AG09319 (cell line): Measurements from ENCODE around the gene SPAAR.

Experiments
- DNase-seq: peaks from one replicate; pipeline ENCODE4 v3.0.0-alpha.2; 2010; ENCODE audit warnings: low read depth; ENCODE audit errors: extremely low read depth
- TF ChIP-seq, protein P1 (sequence below): IDR thresholded peaks from 2 replicates; pipeline ENCODE4 v1.5.1; 2011; ENCODE audit warnings: low read depth, mild to moderate bottlenecking, inconsistent platforms, low read length, moderate library complexity

Gene SPAAR

GRCh38 chr9:35918780-35919179 lies 9.5 kb downstream of the SPAAR start:
- TF ChIP-seq, protein P1, sequence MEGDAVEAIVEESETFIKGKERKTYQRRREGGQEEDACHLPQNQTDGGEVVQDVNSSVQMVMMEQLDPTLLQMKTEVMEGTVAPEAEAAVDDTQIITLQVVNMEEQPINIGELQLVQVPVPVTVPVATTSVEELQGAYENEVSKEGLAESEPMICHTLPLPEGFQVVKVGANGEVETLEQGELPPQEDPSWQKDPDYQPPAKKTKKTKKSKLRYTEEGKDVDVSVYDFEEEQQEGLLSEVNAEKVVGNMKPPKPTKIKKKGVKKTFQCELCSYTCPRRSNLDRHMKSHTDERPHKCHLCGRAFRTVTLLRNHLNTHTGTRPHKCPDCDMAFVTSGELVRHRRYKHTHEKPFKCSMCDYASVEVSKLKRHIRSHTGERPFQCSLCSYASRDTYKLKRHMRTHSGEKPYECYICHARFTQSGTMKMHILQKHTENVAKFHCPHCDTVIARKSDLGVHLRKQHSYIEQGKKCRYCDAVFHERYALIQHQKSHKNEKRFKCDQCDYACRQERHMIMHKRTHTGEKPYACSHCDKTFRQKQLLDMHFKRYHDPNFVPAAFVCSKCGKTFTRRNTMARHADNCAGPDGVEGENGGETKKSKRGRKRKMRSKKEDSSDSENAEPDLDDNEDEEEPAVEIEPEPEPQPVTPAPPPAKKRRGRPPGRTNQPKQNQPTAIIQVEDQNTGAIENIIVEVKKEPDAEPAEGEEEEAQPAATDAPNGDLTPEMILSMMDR: no peak
- DNase-seq: no peak

DNA sequence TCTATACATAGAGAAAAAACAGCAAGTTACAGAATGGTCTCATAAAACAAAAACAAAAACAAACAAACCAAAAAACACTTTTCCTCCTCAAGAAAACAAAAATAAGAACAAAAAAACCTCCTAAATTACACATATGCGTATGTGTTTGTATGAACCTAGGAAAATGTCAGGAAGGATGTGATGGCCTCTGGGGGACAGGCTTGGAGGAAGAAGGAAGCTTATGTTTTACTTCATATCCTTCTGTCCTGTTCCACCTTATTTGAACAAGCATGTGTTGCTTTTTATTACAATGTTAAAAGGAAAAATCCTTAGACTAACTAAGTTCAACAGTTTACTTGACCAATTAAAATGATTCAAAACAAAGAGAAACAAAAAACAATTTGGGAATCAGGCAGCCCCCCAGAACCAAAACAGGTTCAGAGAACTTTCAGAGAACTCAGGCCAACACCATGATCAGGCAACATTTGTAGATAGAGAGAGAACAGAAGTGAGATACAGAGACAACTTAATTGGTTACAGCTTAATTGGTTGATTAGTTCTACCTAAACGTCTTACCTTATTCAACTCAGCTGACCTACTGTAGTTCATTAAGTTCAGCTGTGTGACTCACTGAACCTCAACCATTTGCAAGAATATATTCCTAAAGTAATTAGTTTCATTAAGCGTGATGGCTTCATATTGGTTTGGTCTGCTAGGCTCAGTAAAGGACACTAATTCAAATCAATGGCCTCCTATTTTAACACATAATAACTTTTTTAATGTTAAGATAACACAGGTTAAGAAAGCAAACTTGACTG lies 10.1 kb downstream of the SPAAR start:
- TF ChIP-seq, protein P1: no peak
- no peak for DNase-seq

- TF ChIP-seq, protein P1: no peak
- DNase-seq: no peak
These were observed 10.8 kb downstream of the SPAAR start for GRCh38 chr9:35920051-35920620.

- TF ChIP-seq, protein P1: no peak
- no peak for DNase-seq
These were observed 14.3 kb downstream of the SPAAR start for GRCh38 chr9:35923598-35923926.

- TF ChIP-seq, protein P1: no peak
- peak; percentile 77 for DNase-seq
These were observed 14.9 kb downstream of the SPAAR start for GRCh38 chr9:35923927-35924763.

DNA sequence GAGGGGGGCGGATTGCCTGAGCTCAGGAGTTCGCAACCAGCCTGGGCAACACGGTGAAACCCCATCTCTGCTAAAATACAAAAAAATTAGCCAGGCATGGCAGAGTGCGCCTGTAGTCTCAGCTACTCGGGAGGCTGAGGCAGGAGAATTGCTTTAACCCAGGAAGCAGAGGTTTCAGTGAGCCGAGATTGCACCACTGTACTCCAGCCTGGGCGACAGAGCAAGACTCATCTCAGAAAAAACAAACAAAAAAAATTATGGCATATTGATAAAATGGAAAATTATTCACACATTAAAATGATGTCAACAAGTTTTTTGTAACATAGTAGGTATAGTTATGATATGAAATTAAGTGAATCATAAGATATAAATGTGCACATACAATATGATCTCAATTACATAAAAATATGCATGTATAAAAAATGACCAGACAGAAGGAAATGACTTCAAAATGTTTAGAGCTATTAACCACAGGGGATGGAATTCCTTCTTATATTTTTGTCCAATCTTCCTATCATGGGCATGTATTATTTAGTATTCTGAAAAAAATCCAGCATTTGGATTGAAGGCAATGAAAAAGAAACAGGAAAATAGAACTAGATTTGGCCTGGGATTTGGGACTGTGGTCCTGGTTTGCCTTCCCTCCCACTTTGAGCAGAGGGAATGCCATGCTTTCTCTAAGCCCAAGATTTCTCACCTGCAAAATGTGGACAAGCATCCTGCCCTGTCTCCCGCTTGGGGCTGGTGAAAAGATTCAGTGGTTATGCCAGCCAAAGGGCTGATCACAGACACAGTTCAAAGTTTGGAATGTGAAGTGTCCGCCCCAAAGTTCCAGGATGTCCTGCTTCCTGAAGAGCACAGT lies 19.5 kb downstream of the SPAAR start:
- DNase-seq: no peak
- TF ChIP-seq, protein P1: no peak
